Liver (tissue), 9 donors: ENCODE results near the gene PRXL2A. TPM values are rescaled to one million over a fixed set of nuclear protein-coding genes. Genes with fewer than 3 reads are reported as not detected.

Source experiments
- DNase-seq: peaks from one replicate; pipeline ENCODE4 v3.0.0-alpha.2; 2017; ENCODE audit warnings: low spot score
- H3K27ac ChIP-seq, 2 donors: one replicate each; pipeline ENCODE4 v1.7.0; 2013; ENCODE audit warnings: inconsistent platforms in 2 of 2, low read length in 2 of 2, control low read depth in 1 of 2, low read depth in 1 of 2, mild to moderate bottlenecking in 1 of 2
- H3K27me3 ChIP-seq, 4 donors: one replicate each; pipeline versions ENCODE4 v1.6.1 to v1.7.0; 2013; ENCODE audit warnings: low read length in 3 of 4, inconsistent platforms in 1 of 4, mild to moderate bottlenecking in 1 of 4, moderate library complexity in 1 of 4; ENCODE audit not compliant: control insufficient read depth in 4 of 4, insufficient read depth in 4 of 4
- H3K36me3 ChIP-seq, 4 donors: one replicate each; pipeline versions ENCODE4 v1.6.1 to v1.7.0; 2013; ENCODE audit warnings: low read length in 3 of 4, mild to moderate bottlenecking in 3 of 4, low read depth in 1 of 4, moderate library complexity in 1 of 4; ENCODE audit not compliant: control insufficient read depth in 4 of 4, insufficient read depth in 3 of 4
- H3K4me1 ChIP-seq, 4 donors: one replicate each; pipeline versions ENCODE4 v1.6.1 to v1.7.0; 2013; ENCODE audit warnings: low read length in 3 of 4, mild to moderate bottlenecking in 3 of 4, moderate library complexity in 1 of 4; ENCODE audit not compliant: control insufficient read depth in 4 of 4, insufficient read depth in 4 of 4
- H3K4me3 ChIP-seq, 3 donors: one replicate each; pipeline versions ENCODE4 v1.6.1 to v1.7.0; 2013; ENCODE audit warnings: low read length in 3 of 3, control low read depth in 1 of 3, low read depth in 1 of 3, mild to moderate bottlenecking in 1 of 3
- H3K9ac ChIP-seq, 2 donors: one replicate each; pipeline ENCODE4 v1.7.0; 2013; ENCODE audit warnings: low read length in 2 of 2, mild to moderate bottlenecking in 2 of 2, moderate library complexity in 2 of 2, control low read depth in 1 of 2, low read depth in 1 of 2
- H3K9me3 ChIP-seq, 4 donors: one replicate each; pipeline versions ENCODE4 v1.6.1 to v1.7.0; 2013; ENCODE audit warnings: low read length in 3 of 4; ENCODE audit not compliant: control insufficient read depth in 4 of 4
- ATF3 ChIP-seq: IDR thresholded peaks from 2 replicates; pipeline ENCODE4 v1.6.1; 2016; ENCODE audit warnings: antibody characterized with exemption
- CTCF ChIP-seq: fragments of 150-350 bp; IDR thresholded peaks from 2 replicates; pipeline ENCODE4 v1.5.1; 2017; ENCODE audit warnings: improper control_type of control experiment, low read depth, low read length; ENCODE audit not compliant: missing input control
- EGR1 ChIP-seq, 2 donors: IDR thresholded peaks; 2 replicates each; pipeline ENCODE4 v1.6.1; 2016 to 2018; ENCODE audit warnings: antibody characterized with exemption in 2 of 2, low read depth in 2 of 2
- FOXA1 ChIP-seq: IDR thresholded peaks from 2 replicates; pipeline ENCODE4 v1.6.1; 2016; ENCODE audit warnings: antibody characterized with exemption
- FOXA2 ChIP-seq: IDR thresholded peaks from 2 replicates; pipeline ENCODE4 v1.6.1; 2016; ENCODE audit warnings: antibody characterized with exemption
- GABPA ChIP-seq, 2 donors: IDR thresholded peaks in 1 of 2; conservative IDR thresholded peaks in 1 of 2; 2 replicates each; pipeline ENCODE4 v1.6.1; 2016; ENCODE audit warnings: antibody characterized with exemption in 2 of 2, mild to moderate bottlenecking in 1 of 2, moderate library complexity in 1 of 2
- HNF4G ChIP-seq: IDR thresholded peaks from 2 replicates; pipeline ENCODE4 v1.6.1; 2016; ENCODE audit warnings: antibody characterized with exemption
- JUND ChIP-seq, 2 donors: IDR thresholded peaks; 2 replicates each; pipeline ENCODE4 v1.6.1; 2016; ENCODE audit warnings: antibody characterized with exemption in 2 of 2
- NR2F2 ChIP-seq: IDR thresholded peaks from 2 replicates; pipeline ENCODE4 v1.6.1; 2016; ENCODE audit warnings: antibody characterized with exemption
- RAD21 ChIP-seq, 2 donors: IDR thresholded peaks; 2 replicates each; pipeline ENCODE4 v1.6.1; 2016; ENCODE audit warnings: antibody characterized with exemption in 2 of 2, mild to moderate bottlenecking in 2 of 2
- RXRA ChIP-seq, 2 donors: IDR thresholded peaks; 2 replicates each; pipeline ENCODE4 v1.6.1; 2017 to 2018; ENCODE audit warnings: antibody characterized with exemption in 2 of 2, mild to moderate bottlenecking in 1 of 2
- SP1 ChIP-seq: IDR thresholded peaks from 2 replicates; pipeline ENCODE4 v1.6.1; 2018; ENCODE audit warnings: antibody characterized with exemption, mild to moderate bottlenecking
- TAF1 ChIP-seq: conservative IDR thresholded peaks from 2 replicates; pipeline ENCODE4 v1.6.1; 2016; ENCODE audit warnings: antibody characterized with exemption, mild to moderate bottlenecking
- YY1 ChIP-seq: IDR thresholded peaks from 2 replicates; pipeline ENCODE4 v1.6.1; 2016; ENCODE audit warnings: antibody characterized with exemption, mild to moderate bottlenecking
- WGBS: extraction: QIAGEN DNeasy Blood & Tissue Kit; methylation state at CpG from one replicate; pipeline ENCODE4 v1.1.7; 2013; 5-methylcytosine and 5-hydroxymethylcytosine counted together
- polyA plus RNA-seq, 2 donors: library from polyadenylated mRNA; stranded (reverse) in 1 of 2; unstranded in 1 of 2; fragments of 200-250 nt in 1 of 2; fragments of >200 nt in 1 of 2; fragmentation: Nextera tagmentation in 1 of 2; extraction: Ambion mirVana in 1 of 2; gene quantifications; one replicate each; pipeline versions ENCODE4 v1.2.1 to v1.2.3, GENCODE V29; 2013 to 2015
- total RNA-seq, 2 donors: library from RNA; depleted of rRNA; stranded (reverse); fragments of >200 nt; gene quantifications; one replicate each; pipeline ENCODE4 v1.2.3, GENCODE V29; 2014
- TF ChIP-seq, protein P1 (sequence below): IDR thresholded peaks from 2 replicates; pipeline ENCODE4 v1.6.1; 2016; ENCODE audit warnings: antibody characterized with exemption, mild to moderate bottlenecking
- TF ChIP-seq, protein P2 (sequence below): IDR thresholded peaks from 2 replicates; pipeline ENCODE4 v1.6.1; 2016; ENCODE audit warnings: antibody characterized with exemption
- TF ChIP-seq, protein P3 (sequence below): IDR thresholded peaks from 2 replicates; pipeline ENCODE4 v1.6.1; 2016; ENCODE audit warnings: antibody characterized with exemption
- donor health status: healthy.
- donor health status: healthy.
- donor health status: healthy.
- donor health status: healthy.
- donor health status: healthy.

Gene PRXL2A
- total and polyA plus RNA-seq, 4 donors = 48.5 to 87.4 (median 54.1) TPM

GRCh38 chr10:80447436-80448190 lies 39.3 kb downstream of the PRXL2A start:
- Histone ChIP-seq H3K36me3 (no peaks in the 10 kb centered on the region), H3K4me1 (peaks cover 0 to 7% (median 4%) of the 10 kb centered on the region in 4 donors), H3K4me3 (no peak overlapping the region), H3K9ac (no peak overlapping the region), H3K27me3 (no peaks in the 10 kb centered on the region), H3K9me3 (no peaks in the 10 kb centered on the region), H3K27ac (no peak overlapping the region)
- no peak for DNase-seq
- WGBS = 86% methylated on average over 7 of the region's 7 CpGs
- TF ChIP-seq, protein P1, sequence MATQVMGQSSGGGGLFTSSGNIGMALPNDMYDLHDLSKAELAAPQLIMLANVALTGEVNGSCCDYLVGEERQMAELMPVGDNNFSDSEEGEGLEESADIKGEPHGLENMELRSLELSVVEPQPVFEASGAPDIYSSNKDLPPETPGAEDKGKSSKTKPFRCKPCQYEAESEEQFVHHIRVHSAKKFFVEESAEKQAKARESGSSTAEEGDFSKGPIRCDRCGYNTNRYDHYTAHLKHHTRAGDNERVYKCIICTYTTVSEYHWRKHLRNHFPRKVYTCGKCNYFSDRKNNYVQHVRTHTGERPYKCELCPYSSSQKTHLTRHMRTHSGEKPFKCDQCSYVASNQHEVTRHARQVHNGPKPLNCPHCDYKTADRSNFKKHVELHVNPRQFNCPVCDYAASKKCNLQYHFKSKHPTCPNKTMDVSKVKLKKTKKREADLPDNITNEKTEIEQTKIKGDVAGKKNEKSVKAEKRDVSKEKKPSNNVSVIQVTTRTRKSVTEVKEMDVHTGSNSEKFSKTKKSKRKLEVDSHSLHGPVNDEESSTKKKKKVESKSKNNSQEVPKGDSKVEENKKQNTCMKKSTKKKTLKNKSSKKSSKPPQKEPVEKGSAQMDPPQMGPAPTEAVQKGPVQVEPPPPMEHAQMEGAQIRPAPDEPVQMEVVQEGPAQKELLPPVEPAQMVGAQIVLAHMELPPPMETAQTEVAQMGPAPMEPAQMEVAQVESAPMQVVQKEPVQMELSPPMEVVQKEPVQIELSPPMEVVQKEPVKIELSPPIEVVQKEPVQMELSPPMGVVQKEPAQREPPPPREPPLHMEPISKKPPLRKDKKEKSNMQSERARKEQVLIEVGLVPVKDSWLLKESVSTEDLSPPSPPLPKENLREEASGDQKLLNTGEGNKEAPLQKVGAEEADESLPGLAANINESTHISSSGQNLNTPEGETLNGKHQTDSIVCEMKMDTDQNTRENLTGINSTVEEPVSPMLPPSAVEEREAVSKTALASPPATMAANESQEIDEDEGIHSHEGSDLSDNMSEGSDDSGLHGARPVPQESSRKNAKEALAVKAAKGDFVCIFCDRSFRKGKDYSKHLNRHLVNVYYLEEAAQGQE = no peak
- TF ChIP-seq RAD21 (IDR thresholded peaks at IDR 0.05) = no peak
- TF ChIP-seq SP1 = no peak
- TF ChIP-seq GABPA (IDR thresholded peaks at IDR 0.05 in 1 of 2, conservative IDR thresholded peaks at IDR 0.05 in 1 of 2) = no peak
- TF ChIP-seq, protein P2, sequence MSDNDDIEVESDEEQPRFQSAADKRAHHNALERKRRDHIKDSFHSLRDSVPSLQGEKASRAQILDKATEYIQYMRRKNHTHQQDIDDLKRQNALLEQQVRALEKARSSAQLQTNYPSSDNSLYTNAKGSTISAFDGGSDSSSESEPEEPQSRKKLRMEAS = no peak
- no peak for TF ChIP-seq YY1
- no peak for TF ChIP-seq EGR1 (IDR thresholded peaks at IDR 0.05; ENCODE audit: low read depth in 2 of 2)
- no peak for TF ChIP-seq TAF1
- TF ChIP-seq FOXA1 = no peak
- TF ChIP-seq HNF4G = no peak
- TF ChIP-seq ATF3 = no peak
- TF ChIP-seq RXRA (IDR thresholded peaks at IDR 0.05) = no peak

GRCh38 chr10:80448209-80448942 lies 40.0 kb downstream of the PRXL2A start:
- no peak for DNase-seq
- Histone ChIP-seq H3K4me1 (peaks cover 2 to 11% (median 6%) of the 10 kb centered on the region in 4 donors), H3K9me3 (no peaks in the 10 kb centered on the region), H3K27me3 (no peaks in the 10 kb centered on the region), H3K27ac (no peak overlapping the region), H3K36me3 (no peaks in the 10 kb centered on the region), H3K9ac (no peak overlapping the region), H3K4me3 (no peak overlapping the region)
- 92% methylated on average over 4 of the region's 4 CpGs for WGBS
- TF ChIP-seq CTCF (no peak), RXRA (IDR thresholded peaks at IDR 0.05) (no peak), YY1 (no peak), FOXA1 (no peak), SP1 (no peak), RAD21 (IDR thresholded peaks at IDR 0.05) (no peak), JUND (IDR thresholded peaks at IDR 0.05) (no peak), GABPA (IDR thresholded peaks at IDR 0.05 in 1 of 2, conservative IDR thresholded peaks at IDR 0.05 in 1 of 2) (no peak), ATF3 (no peak), NR2F2 (no peak), TAF1 (no peak), FOXA2 (no peak)
- TF ChIP-seq, protein P2 = no peak
- TF ChIP-seq, protein P1 = no peak
- TF ChIP-seq, protein P3, sequence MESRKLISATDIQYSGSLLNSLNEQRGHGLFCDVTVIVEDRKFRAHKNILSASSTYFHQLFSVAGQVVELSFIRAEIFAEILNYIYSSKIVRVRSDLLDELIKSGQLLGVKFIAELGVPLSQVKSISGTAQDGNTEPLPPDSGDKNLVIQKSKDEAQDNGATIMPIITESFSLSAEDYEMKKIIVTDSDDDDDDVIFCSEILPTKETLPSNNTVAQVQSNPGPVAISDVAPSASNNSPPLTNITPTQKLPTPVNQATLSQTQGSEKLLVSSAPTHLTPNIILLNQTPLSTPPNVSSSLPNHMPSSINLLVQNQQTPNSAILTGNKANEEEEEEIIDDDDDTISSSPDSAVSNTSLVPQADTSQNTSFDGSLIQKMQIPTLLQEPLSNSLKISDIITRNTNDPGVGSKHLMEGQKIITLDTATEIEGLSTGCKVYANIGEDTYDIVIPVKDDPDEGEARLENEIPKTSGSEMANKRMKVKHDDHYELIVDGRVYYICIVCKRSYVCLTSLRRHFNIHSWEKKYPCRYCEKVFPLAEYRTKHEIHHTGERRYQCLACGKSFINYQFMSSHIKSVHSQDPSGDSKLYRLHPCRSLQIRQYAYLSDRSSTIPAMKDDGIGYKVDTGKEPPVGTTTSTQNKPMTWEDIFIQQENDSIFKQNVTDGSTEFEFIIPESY = no peak
